ENCODE data around the gene ONECUT3. TPM values are rescaled to one million over a fixed set of nuclear protein-coding genes. Genes with fewer than 3 reads are reported as not detected.

ONECUT3 gene
- total and polyA plus RNA-seq, 2 of the 4 experiments (the other 2 are of a cell fraction): not detected

DNA sequence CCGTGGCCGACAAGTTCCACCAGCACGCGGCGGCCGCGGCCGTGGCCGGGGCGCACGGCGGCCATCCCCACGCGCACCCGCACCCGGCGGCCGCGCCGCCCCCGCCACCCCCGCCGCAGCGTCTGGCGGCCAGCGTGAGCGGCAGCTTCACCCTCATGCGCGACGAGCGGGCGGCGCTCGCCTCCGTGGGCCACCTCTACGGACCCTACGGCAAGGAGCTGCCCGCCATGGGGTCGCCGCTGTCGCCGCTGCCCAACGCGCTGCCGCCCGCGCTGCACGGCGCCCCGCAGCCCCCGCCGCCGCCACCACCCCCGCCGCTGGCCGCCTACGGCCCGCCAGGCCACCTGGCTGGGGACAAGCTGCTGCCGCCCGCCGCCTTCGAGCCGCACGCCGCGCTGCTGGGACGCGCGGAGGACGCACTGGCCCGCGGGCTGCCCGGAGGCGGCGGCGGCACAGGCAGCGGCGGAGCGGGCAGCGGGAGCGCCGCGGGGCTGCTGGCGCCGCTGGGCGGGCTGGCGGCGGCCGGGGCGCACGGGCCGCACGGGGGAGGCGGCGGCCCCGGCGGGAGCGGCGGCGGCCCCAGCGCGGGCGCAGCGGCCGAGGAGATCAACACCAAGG lies 821 bp downstream of the ONECUT3 start:
- Histone ChIP-seq H2BK120ac (ENCODE audit: low read depth, low read length) (no peak overlapping the region), H2AK9ac (replicated peaks; ENCODE audit: low read depth, low read length, poor library complexity) (no peak overlapping the region), H3K56ac (ENCODE audit: extremely low read depth, insufficient read depth, low read length) (no peak overlapping the region), H4K8ac (ENCODE audit: low read depth in 2 of 2, low read length in 2 of 2) (no peak overlapping the region), H2BK5ac (ENCODE audit: low read depth, low read length, poor library complexity, severe bottlenecking) (no peak overlapping the region), H4K20me1 (ENCODE audit: insufficient read depth, low read length) (peaks cover 6% of the 10 kb centered on the region; the same call in 1 of the 2 replicates), H2AFZ (replicated peaks; ENCODE audit: low read length, poor library complexity) (no peak overlapping the region), H3K23ac (ENCODE audit: low read depth, low read length) (no peak overlapping the region), H3K36me3 (ENCODE audit: control insufficient read depth, insufficient read depth, low read length) (no peaks in the 10 kb centered on the region), H3K4me1 (ENCODE audit: control insufficient read depth, insufficient read depth, low read length) (no peaks in the 10 kb centered on the region), H3K4me2 (ENCODE audit: low read depth, low read length) (no peak overlapping the region), H4K91ac (ENCODE audit: insufficient read depth, low read depth, low read length) (no peak overlapping the region), H3K79me1 (ENCODE audit: low read depth in 1 of 2, low read length in 2 of 2) (no peaks in the 10 kb centered on the region), H3K18ac (ENCODE audit: low read depth, low read length) (no peak overlapping the region), H3K4me3 (ENCODE audit: insufficient read depth, low read depth, low read length) (no peak overlapping the region), H2AK5ac (ENCODE audit: low read depth, low read length) (no peak overlapping the region), H3K14ac (replicated peaks; ENCODE audit: low read depth, low read length) (no peak overlapping the region), H2BK20ac (ENCODE audit: low read depth, low read length) (no peak overlapping the region), H2BK15ac (ENCODE audit: low read depth, low read length) (no peak overlapping the region), H3K9me1 (ENCODE audit: insufficient read depth, low read length) (no peaks in the 10 kb centered on the region), H3K27me3 (ENCODE audit: control insufficient read depth, insufficient read depth, low read length) (peaks cover 85% of the 10 kb centered on the region), H3K9ac (ENCODE audit: low read depth, low read length) (no peak overlapping the region), H3K27ac (ENCODE audit: insufficient read depth, low read length) (no peak overlapping the region), H4K5ac (ENCODE audit: low read depth, low read length) (no peak overlapping the region), H3K4ac (ENCODE audit: low read depth, low read length) (no peak overlapping the region), H3K9me3 (ENCODE audit: control insufficient read depth, insufficient read depth, low read length) (no peaks in the 10 kb centered on the region)
- ChIA-PET POLR2A (ENCODE audit: unreplicated experiment) (no interaction called here), CTCF (no interaction called here)
- 1% methylated on average over 56 of the region's 105 CpGs; no CpG with 5 or more reads in 1 of the 2 experiments for WGBS, 2 experiments (ENCODE audit: extremely low coverage in 2 of 2, insufficient read length in 1 of 2)
- in situ Hi-C loops (cut with MboI; ENCODE audit: low sequenced_read_pairs) (no loop called here), dilution Hi-C loops (cut with HindIII; ENCODE audit: low sequenced_read_pairs, unreplicated experiment) (no loop called here), intact Hi-C loops (cut with micrococcal nuclease) (no loop called here)
- no TSS peak for BruUV-seq (replicated peaks)
- no peak for TF ChIP-seq BHLHE40 (IDR thresholded peaks at IDR 0.05; ENCODE audit: low read depth, low read length)
- no peak for TF ChIP-seq RAD21 (IDR thresholded peaks at IDR 0.05; ENCODE audit: low read length)
- TF ChIP-seq POLR2A (IDR thresholded peaks at IDR 0.05; ENCODE audit: low read depth, low read length): no peak
- TF ChIP-seq CTCF (conservative IDR thresholded peaks at IDR 0.05; ENCODE audit: low read depth, low read length): no peak
- TF ChIP-seq ELK1 (IDR thresholded peaks at IDR 0.05; ENCODE audit: borderline replicate concordance, low read depth, low read length): no peak
- TF ChIP-seq CEBPB (IDR thresholded peaks at IDR 0.05; ENCODE audit: low read depth, low read length): no peak
- TF ChIP-seq NFE2L2 (IDR thresholded peaks at IDR 0.05; ENCODE audit: low read depth, low read length): no peak
- no peak for TF ChIP-seq FOS (IDR thresholded peaks at IDR 0.05; ENCODE audit: low read depth, low read length)
- TF ChIP-seq MAFK (IDR thresholded peaks at IDR 0.05; ENCODE audit: low read depth, low read length): no peak
- TF ChIP-seq MAZ (IDR thresholded peaks at IDR 0.05; ENCODE audit: borderline replicate concordance, low read depth, low read length): no peak
- no peak for TF ChIP-seq MXI1 (IDR thresholded peaks at IDR 0.05; ENCODE audit: borderline replicate concordance, low read depth, low read length)
- TF ChIP-seq RCOR1 (IDR thresholded peaks at IDR 0.05; ENCODE audit: insufficient replicate concordance, low read length): no peak
- no peak for TF ChIP-seq CHD1 (IDR thresholded peaks at IDR 0.05; ENCODE audit: low read depth, low read length)
- TF ChIP-seq, protein P1, sequence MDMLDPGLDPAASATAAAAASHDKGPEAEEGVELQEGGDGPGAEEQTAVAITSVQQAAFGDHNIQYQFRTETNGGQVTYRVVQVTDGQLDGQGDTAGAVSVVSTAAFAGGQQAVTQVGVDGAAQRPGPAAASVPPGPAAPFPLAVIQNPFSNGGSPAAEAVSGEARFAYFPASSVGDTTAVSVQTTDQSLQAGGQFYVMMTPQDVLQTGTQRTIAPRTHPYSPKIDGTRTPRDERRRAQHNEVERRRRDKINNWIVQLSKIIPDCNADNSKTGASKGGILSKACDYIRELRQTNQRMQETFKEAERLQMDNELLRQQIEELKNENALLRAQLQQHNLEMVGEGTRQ (IDR thresholded peaks at IDR 0.05; ENCODE audit: low read depth, low read length): no peak
- no peak for TF ChIP-seq SMC3 (IDR thresholded peaks at IDR 0.05; ENCODE audit: low read depth, low read length)
- no peak for TF ChIP-seq RFX5 (IDR thresholded peaks at IDR 0.05; ENCODE audit: low read depth, low read length)
- no peak for ATAC-seq (ENCODE audit: low read depth)
- DNase-seq: no peak
